Type B pancreatic cell (in vitro differentiated cells): Measurements from ENCODE around the gene VSTM2B. TPM values are rescaled to one million over a fixed set of nuclear protein-coding genes. Genes with fewer than 3 reads are reported as not detected.

Source experiments
- DNase-seq: peaks from one replicate; pipeline ENCODE4 v3.0.0; 2021; ENCODE audit warnings: mixed read lengths; ENCODE audit not compliant: unreplicated experiment; ENCODE audit errors: extremely low spot score
- H3K27ac Mint-ChIP-seq: 2 replicates; pipeline ENCODE4 v1.8.0; 2021; ENCODE audit warnings: mild to moderate bottlenecking, mixed read lengths
- H3K27me3 Mint-ChIP-seq: 2 replicates; pipeline ENCODE4 v1.8.0; 2021; ENCODE audit warnings: mixed read lengths
- H3K36me3 Mint-ChIP-seq: 2 replicates; pipeline ENCODE4 v1.8.0; 2021; ENCODE audit warnings: mixed read lengths
- H3K4me1 Mint-ChIP-seq: one replicate; pipeline ENCODE4 v1.8.0; 2021; ENCODE audit warnings: mixed read lengths; ENCODE audit not compliant: unreplicated experiment
- H3K4me3 Mint-ChIP-seq: 2 replicates; pipeline ENCODE4 v1.8.0; 2021; ENCODE audit warnings: mild to moderate bottlenecking, mixed read lengths
- H3K9me3 Mint-ChIP-seq: 2 replicates; pipeline ENCODE4 v1.8.0; 2021; ENCODE audit warnings: mixed read lengths
- CTCF ChIP-seq: fragments of 200-600 bp; sonication (generic); conservative IDR thresholded peaks from 2 replicates; pipeline ENCODE4 v1.5.0; 2021; ENCODE audit warnings: antibody characterized with exemption, mild to moderate bottlenecking
- total RNA-seq: library from RNA; stranded (reverse); gene quantifications from 2 replicates; pipeline ENCODE4 v1.2.1, GENCODE V29; 2021; ENCODE audit warnings: low replicate concordance

VSTM2B gene
- total RNA-seq, 1 donor from 2014 or later: 0.68 TPM

GRCh38 chr19:29491995-29492577 lies 33.7 kb upstream of the VSTM2B start:
- Mint-ChIP-seq H3K27ac (no peak overlapping the region), H3K27me3 (peaks cover 49% of the 10 kb centered on the region), H3K36me3 (no peaks in the 10 kb centered on the region), H3K4me1 (peaks cover 13% of the 10 kb centered on the region), H3K9me3 (no peaks in the 10 kb centered on the region), H3K4me3 (no peak overlapping the region)
- DNase-seq: no peak
- TF ChIP-seq CTCF: no peak

- Mint-ChIP-seq H3K27me3 (peaks cover 46% of the 10 kb centered on the region), H3K4me3 (peak overlapping the region; percentile 32), H3K27ac (no peak overlapping the region), H3K36me3 (no peaks in the 10 kb centered on the region), H3K4me1 (peaks cover 13% of the 10 kb centered on the region), H3K9me3 (no peaks in the 10 kb centered on the region)
- no peak for DNase-seq
- no peak for TF ChIP-seq CTCF
Measured at GRCh38 chr19:29492769-29493168, 33.0 kb upstream of the VSTM2B start.

GRCh38 chr19:29495091-29495490 lies 30.7 kb upstream of the VSTM2B start:
- H3K27ac Mint-ChIP-seq: no peak overlapping the region
- H3K4me1 Mint-ChIP-seq: peaks cover 13% of the 10 kb centered on the region
- no peak overlapping the region for H3K4me3 Mint-ChIP-seq
- H3K27me3 Mint-ChIP-seq: peaks cover 40% of the 10 kb centered on the region
- DNase-seq: no peak
- no peaks in the 10 kb centered on the region for H3K9me3 Mint-ChIP-seq
- no peak for TF ChIP-seq CTCF
- no peaks in the 10 kb centered on the region for H3K36me3 Mint-ChIP-seq

- Mint-ChIP-seq H3K4me3 (no peak overlapping the region), H3K27ac (no peak overlapping the region), H3K27me3 (peaks cover 33% of the 10 kb centered on the region), H3K9me3 (no peaks in the 10 kb centered on the region), H3K36me3 (no peaks in the 10 kb centered on the region), H3K4me1 (peaks cover 13% of the 10 kb centered on the region)
- TF ChIP-seq CTCF: no peak
- peak; percentile 40 for DNase-seq
Measured at GRCh38 chr19:29495901-29496441, 29.8 kb upstream of the VSTM2B start.

- Mint-ChIP-seq H3K27me3 (peaks cover 20% of the 10 kb centered on the region), H3K4me3 (no peak overlapping the region), H3K9me3 (no peaks in the 10 kb centered on the region), H3K36me3 (no peaks in the 10 kb centered on the region), H3K27ac (no peak overlapping the region), H3K4me1 (peaks cover 12% of the 10 kb centered on the region)
- no peak for TF ChIP-seq CTCF
- DNase-seq: no peak
Measured at GRCh38 chr19:29497241-29497640, 28.6 kb upstream of the VSTM2B start.
